Measurements from ENCODE around the gene VASP.

The VASP gene

DNA sequence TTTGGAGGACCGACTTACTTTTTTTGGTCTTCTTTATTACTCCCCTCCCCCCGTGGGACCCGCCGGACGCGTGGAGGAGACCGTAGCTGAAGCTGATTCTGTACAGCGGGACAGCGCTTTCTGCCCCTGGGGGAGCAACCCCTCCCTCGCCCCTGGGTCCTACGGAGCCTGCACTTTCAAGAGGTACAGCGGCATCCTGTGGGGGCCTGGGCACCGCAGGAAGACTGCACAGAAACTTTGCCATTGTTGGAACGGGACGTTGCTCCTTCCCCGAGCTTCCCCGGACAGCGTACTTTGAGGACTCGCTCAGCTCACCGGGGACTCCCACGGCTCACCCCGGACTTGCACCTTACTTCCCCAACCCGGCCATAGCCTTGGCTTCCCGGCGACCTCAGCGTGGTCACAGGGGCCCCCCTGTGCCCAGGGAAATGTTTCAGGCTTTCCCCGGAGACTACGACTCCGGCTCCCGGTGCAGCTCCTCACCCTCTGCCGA lies 39.1 kb upstream of the VASP start:
- TF ChIP-seq YY1 (IDR thresholded peaks at IDR 0.05; ENCODE audit: low read depth), result no peak
- no peak for TF ChIP-seq CREB1 (IDR thresholded peaks at IDR 0.05; ENCODE audit: low read depth)
- TF ChIP-seq FOXM1 (IDR thresholded peaks at IDR 0.05; ENCODE audit: borderline replicate concordance, low read depth), result no peak
- TF ChIP-seq, protein P1, sequence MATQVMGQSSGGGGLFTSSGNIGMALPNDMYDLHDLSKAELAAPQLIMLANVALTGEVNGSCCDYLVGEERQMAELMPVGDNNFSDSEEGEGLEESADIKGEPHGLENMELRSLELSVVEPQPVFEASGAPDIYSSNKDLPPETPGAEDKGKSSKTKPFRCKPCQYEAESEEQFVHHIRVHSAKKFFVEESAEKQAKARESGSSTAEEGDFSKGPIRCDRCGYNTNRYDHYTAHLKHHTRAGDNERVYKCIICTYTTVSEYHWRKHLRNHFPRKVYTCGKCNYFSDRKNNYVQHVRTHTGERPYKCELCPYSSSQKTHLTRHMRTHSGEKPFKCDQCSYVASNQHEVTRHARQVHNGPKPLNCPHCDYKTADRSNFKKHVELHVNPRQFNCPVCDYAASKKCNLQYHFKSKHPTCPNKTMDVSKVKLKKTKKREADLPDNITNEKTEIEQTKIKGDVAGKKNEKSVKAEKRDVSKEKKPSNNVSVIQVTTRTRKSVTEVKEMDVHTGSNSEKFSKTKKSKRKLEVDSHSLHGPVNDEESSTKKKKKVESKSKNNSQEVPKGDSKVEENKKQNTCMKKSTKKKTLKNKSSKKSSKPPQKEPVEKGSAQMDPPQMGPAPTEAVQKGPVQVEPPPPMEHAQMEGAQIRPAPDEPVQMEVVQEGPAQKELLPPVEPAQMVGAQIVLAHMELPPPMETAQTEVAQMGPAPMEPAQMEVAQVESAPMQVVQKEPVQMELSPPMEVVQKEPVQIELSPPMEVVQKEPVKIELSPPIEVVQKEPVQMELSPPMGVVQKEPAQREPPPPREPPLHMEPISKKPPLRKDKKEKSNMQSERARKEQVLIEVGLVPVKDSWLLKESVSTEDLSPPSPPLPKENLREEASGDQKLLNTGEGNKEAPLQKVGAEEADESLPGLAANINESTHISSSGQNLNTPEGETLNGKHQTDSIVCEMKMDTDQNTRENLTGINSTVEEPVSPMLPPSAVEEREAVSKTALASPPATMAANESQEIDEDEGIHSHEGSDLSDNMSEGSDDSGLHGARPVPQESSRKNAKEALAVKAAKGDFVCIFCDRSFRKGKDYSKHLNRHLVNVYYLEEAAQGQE (IDR thresholded peaks at IDR 0.05; ENCODE audit: low read depth), result no peak
- TF ChIP-seq ZBTB7A (IDR thresholded peaks at IDR 0.05; ENCODE audit: low read depth), result no peak
- no peak for TF ChIP-seq TAF1 (IDR thresholded peaks at IDR 0.05; ENCODE audit: low read depth)
- TF ChIP-seq, protein P2, sequence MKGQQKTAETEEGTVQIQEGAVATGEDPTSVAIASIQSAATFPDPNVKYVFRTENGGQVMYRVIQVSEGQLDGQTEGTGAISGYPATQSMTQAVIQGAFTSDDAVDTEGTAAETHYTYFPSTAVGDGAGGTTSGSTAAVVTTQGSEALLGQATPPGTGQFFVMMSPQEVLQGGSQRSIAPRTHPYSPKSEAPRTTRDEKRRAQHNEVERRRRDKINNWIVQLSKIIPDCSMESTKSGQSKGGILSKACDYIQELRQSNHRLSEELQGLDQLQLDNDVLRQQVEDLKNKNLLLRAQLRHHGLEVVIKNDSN (IDR thresholded peaks at IDR 0.05), result no peak
- TF ChIP-seq RAD21 (IDR thresholded peaks at IDR 0.05; ENCODE audit: low read depth), result no peak
- TF ChIP-seq EGR1 (IDR thresholded peaks at IDR 0.05), result no peak
- TF ChIP-seq CEBPB (IDR thresholded peaks at IDR 0.05), result no peak

DNA sequence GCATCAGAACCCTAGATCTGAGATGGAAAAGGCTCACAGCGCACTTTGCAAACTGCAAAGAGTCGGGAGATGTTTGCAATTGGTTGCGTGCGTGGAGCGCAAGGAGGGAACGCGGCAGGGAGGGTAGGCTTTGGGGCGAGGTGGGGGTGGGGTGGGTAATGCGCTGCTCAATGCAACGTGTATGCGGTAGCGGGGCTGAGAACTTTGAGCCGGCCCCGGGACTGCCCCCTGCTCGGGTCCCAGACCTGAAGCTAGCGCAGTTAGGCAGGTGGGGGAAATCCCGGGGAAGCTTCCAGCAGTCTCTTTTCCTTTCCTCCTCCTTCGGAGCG lies 38.5 kb upstream of the VASP start:
- TF ChIP-seq, protein P3, sequence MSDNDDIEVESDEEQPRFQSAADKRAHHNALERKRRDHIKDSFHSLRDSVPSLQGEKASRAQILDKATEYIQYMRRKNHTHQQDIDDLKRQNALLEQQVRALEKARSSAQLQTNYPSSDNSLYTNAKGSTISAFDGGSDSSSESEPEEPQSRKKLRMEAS (IDR thresholded peaks at IDR 0.05), result no peak
- TF ChIP-seq CREB1 (IDR thresholded peaks at IDR 0.05; ENCODE audit: low read depth) (no peak), FOXM1 (IDR thresholded peaks at IDR 0.05; ENCODE audit: borderline replicate concordance, low read depth) (no peak), RAD21 (IDR thresholded peaks at IDR 0.05; ENCODE audit: low read depth) (no peak), CEBPB (IDR thresholded peaks at IDR 0.05) (no peak), EGR1 (IDR thresholded peaks at IDR 0.05) (no peak), EP300 (IDR thresholded peaks at IDR 0.05; ENCODE audit: borderline replicate concordance) (no peak), ZBTB7A (IDR thresholded peaks at IDR 0.05; ENCODE audit: low read depth) (no peak), NFIC (IDR thresholded peaks at IDR 0.05) (no peak), TCF12 (IDR thresholded peaks at IDR 0.05; ENCODE audit: low read depth) (no peak), YY1 (IDR thresholded peaks at IDR 0.05; ENCODE audit: low read depth) (no peak), TAF1 (IDR thresholded peaks at IDR 0.05; ENCODE audit: low read depth) (no peak), TEAD4 (IDR thresholded peaks at IDR 0.05) (no peak)
- TF ChIP-seq, protein P1 (IDR thresholded peaks at IDR 0.05; ENCODE audit: low read depth), result no peak
- TF ChIP-seq, protein P2 (IDR thresholded peaks at IDR 0.05), result no peak

DNA sequence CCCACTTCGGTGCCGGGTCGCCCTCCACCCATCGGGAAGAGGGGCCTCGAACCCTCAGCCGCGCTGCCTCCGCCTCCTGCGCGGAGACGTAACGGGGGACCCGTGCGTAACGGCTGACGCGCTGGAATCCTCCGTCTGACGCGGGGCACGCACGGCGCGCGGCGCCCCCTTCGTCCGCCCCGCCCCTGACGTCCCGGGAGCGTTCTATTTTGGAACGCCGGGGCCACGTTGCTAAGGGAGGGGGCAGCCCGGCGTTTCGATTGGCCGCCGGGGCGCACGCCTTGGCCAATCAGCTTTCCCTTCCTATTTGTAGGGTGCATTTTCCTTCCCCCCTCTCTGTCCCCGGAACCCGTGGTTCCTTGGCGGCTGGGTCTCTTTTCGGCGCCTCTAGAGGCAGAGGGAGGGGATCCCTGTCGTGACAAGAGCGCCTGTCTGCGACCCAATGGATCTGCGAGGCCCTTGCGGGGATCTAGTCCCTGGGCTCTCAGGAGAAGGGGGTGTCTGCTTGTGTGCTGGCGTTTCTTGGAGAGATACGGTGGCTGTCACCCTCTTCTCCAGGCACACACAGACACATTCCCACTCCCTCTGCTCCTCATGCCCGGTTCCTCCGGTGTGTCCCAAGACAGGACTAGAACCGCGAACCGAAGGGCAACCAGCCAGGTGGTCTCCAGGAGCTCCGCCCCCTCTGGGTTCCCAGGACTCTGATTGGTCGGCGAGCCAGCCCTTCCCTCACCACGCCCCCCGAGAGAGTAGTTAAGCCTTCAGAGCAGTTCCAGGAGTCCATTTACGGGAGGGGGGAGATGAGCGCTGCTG lies 37.9 kb upstream of the VASP start:
- peak; percentile 88 for TF ChIP-seq CREB1 (IDR thresholded peaks at IDR 0.05; ENCODE audit: low read depth)
- TF ChIP-seq YY1 (IDR thresholded peaks at IDR 0.05; ENCODE audit: low read depth), result no peak
- TF ChIP-seq, protein P2 (IDR thresholded peaks at IDR 0.05), result no peak
- TF ChIP-seq TCF12 (IDR thresholded peaks at IDR 0.05; ENCODE audit: low read depth), result no peak
- TF ChIP-seq, protein P3 (IDR thresholded peaks at IDR 0.05), result peak; percentile 86
- TF ChIP-seq RAD21 (IDR thresholded peaks at IDR 0.05; ENCODE audit: low read depth), result no peak
- TF ChIP-seq NFIC (IDR thresholded peaks at IDR 0.05), result 0 out of 2 replicates have a peak, but pooled peaks have one; percentile 20
- 0 out of 2 replicates have a peak, but pooled peaks have one; percentile 2 for TF ChIP-seq ZBTB7A (IDR thresholded peaks at IDR 0.05; ENCODE audit: low read depth)
- TF ChIP-seq TEAD4 (IDR thresholded peaks at IDR 0.05), result peak; percentile 81
- TF ChIP-seq, protein P1 (IDR thresholded peaks at IDR 0.05; ENCODE audit: low read depth), result no peak
- no peak for TF ChIP-seq EP300 (IDR thresholded peaks at IDR 0.05; ENCODE audit: borderline replicate concordance)
- TF ChIP-seq EGR1 (IDR thresholded peaks at IDR 0.05), result no peak
